ENCODE data around the gene HSD11B2.

Gene HSD11B2

GRCh38 chr16:67419931-67420330 is 11.0 kb upstream of the HSD11B2 start:
- TF ChIP-seq CTCF (conservative IDR thresholded peaks at IDR 0.05; ENCODE audit: low read length) = 0 out of 2 replicates have a peak, but pooled peaks have one; percentile 5
- no peak for DNase-seq (ENCODE audit: low read depth)
- H3K4me3 ChIP-seq (ENCODE audit: low read length) = no peak overlapping the region

GRCh38 chr16:67421030-67421429 is 9.9 kb upstream of the HSD11B2 start:
- TF ChIP-seq CTCF (conservative IDR thresholded peaks at IDR 0.05; ENCODE audit: low read length) = no peak
- no peak for DNase-seq (ENCODE audit: low read depth)
- no peak overlapping the region for H3K4me3 ChIP-seq (ENCODE audit: low read length)

- TF ChIP-seq CTCF (conservative IDR thresholded peaks at IDR 0.05; ENCODE audit: low read length) = no peak
- DNase-seq (ENCODE audit: low read depth) = no peak
- no peak overlapping the region for H3K4me3 ChIP-seq (ENCODE audit: low read length)
Observed at GRCh38 chr16:67423015-67423414, 7.9 kb upstream of the HSD11B2 start.

- TF ChIP-seq CTCF (conservative IDR thresholded peaks at IDR 0.05; ENCODE audit: low read length) = no peak
- no peak for DNase-seq (ENCODE audit: low read depth)
- no peak overlapping the region for H3K4me3 ChIP-seq (ENCODE audit: low read length)
Observed at GRCh38 chr16:67423611-67424260, 7.2 kb upstream of the HSD11B2 start.

- TF ChIP-seq CTCF (conservative IDR thresholded peaks at IDR 0.05; ENCODE audit: low read length) = no peak
- DNase-seq (ENCODE audit: low read depth) = no peak
- no peak overlapping the region for H3K4me3 ChIP-seq (ENCODE audit: low read length)
Observed at GRCh38 chr16:67424261-67424615, 6.7 kb upstream of the HSD11B2 start.

- H3K4me3 ChIP-seq (ENCODE audit: low read length) = no peak overlapping the region
- DNase-seq (ENCODE audit: low read depth) = peak; percentile 41
- no peak for TF ChIP-seq CTCF (conservative IDR thresholded peaks at IDR 0.05; ENCODE audit: low read length)
Observed at GRCh38 chr16:67425061-67425460, 5.9 kb upstream of the HSD11B2 start.

- TF ChIP-seq CTCF (conservative IDR thresholded peaks at IDR 0.05; ENCODE audit: low read length) = no peak
- no peak for DNase-seq (ENCODE audit: low read depth)
- H3K4me3 ChIP-seq (ENCODE audit: low read length) = no peak overlapping the region
Observed at GRCh38 chr16:67425580-67425979, 5.3 kb upstream of the HSD11B2 start.

All from AG10803 (cell line).